Fibroblast of the aortic adventitia (primary cell): ENCODE data around the gene CPT1A. TPM values are rescaled to one million over a fixed set of nuclear protein-coding genes. Genes with fewer than 3 reads are reported as not detected.

Source experiments
- DNase-seq: peaks from one replicate; pipeline ENCODE4 v3.0.0-alpha.2; 2010; ENCODE audit warnings: low read depth
- H3K4me3 ChIP-seq: 2 replicates; pipeline ENCODE4 v1.5.1; 2011; ENCODE audit warnings: low read depth, mild to moderate bottlenecking, control low read depth, low read length, moderate library complexity
- total RNA-seq: library from RNA; depleted of rRNA; stranded (reverse); fragments of >200 nt; gene quantifications from 2 replicates; pipeline ENCODE4 v1.2.3, GENCODE V29; 2012; ENCODE audit warnings: low replicate concordance
- TF ChIP-seq, protein P1 (sequence below): IDR thresholded peaks from 2 replicates; pipeline ENCODE4 v1.5.1; 2011; ENCODE audit warnings: mild to moderate bottlenecking, low read length, control low read depth, inconsistent platforms; ENCODE audit not compliant: insufficient read depth

Gene CPT1A
- total RNA-seq, 1 donor, result 45.6 TPM

DNA sequence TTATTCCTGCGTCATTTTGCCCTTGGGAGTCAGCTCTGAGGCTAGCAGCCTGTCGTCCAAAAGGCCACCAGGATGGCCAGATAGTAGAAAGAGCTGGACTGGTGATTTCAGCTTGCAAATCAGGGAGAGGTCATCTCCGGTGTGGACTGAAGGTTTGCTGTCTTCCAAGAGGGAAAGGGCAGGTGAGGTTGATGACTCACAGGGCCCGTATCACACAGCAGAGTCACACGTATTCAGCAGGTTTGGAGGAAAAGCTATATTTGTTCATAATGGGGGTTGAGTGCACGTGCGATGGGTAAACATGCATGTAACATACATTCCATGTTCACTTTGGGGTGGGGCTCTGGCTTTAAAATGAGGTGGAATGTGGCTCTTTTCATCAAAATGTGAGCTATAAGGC lies 36.3 kb upstream of the CPT1A start:
- no peak overlapping the region for H3K4me3 ChIP-seq
- TF ChIP-seq, protein P1, sequence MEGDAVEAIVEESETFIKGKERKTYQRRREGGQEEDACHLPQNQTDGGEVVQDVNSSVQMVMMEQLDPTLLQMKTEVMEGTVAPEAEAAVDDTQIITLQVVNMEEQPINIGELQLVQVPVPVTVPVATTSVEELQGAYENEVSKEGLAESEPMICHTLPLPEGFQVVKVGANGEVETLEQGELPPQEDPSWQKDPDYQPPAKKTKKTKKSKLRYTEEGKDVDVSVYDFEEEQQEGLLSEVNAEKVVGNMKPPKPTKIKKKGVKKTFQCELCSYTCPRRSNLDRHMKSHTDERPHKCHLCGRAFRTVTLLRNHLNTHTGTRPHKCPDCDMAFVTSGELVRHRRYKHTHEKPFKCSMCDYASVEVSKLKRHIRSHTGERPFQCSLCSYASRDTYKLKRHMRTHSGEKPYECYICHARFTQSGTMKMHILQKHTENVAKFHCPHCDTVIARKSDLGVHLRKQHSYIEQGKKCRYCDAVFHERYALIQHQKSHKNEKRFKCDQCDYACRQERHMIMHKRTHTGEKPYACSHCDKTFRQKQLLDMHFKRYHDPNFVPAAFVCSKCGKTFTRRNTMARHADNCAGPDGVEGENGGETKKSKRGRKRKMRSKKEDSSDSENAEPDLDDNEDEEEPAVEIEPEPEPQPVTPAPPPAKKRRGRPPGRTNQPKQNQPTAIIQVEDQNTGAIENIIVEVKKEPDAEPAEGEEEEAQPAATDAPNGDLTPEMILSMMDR, result no peak
- DNase-seq, result no peak

DNA sequence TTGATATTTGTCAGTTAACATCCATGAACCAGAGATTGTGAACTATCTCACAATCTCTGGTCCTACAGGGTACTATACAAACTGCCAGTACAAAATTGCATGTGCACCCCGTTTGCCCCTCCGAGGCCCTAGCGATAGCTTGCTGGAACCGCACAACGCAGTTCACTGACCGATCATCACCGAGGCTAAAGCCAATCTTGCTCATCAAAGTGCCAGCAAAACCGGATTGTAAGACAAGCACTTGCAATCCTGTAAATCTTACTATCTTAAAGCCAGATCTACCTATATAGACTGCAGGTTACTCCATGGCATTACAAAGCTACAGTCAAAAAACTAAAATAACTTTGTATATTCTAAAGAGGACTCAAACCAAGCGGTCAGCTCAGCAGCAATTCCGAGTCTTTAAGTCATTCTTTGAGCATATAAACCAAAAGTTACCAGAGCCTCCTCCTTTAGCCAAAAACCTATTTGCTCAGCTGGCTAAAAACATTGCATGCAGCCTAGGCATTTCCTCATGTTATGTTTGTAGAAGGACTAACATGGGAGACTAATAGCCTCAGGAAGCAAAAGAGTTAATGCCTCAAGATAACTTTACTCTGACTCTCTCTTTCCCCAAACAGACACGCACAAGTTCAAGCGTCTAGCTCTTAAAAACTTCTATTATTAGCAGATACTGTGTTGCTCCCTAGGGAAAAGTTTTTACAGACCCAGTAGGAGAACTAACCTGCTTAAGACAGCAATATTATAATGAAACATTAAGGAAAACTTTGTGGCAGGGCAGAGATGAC lies 30.7 kb upstream of the CPT1A start:
- no peak overlapping the region for H3K4me3 ChIP-seq
- peak; percentile 60 for DNase-seq
- TF ChIP-seq, protein P1, result no peak

GRCh38 chr11:68870470-68870869 lies 28.8 kb upstream of the CPT1A start:
- TF ChIP-seq, protein P1, result peak; percentile 32
- peak overlapping the region; percentile 68 for H3K4me3 ChIP-seq
- peak; percentile 40 for DNase-seq

DNA sequence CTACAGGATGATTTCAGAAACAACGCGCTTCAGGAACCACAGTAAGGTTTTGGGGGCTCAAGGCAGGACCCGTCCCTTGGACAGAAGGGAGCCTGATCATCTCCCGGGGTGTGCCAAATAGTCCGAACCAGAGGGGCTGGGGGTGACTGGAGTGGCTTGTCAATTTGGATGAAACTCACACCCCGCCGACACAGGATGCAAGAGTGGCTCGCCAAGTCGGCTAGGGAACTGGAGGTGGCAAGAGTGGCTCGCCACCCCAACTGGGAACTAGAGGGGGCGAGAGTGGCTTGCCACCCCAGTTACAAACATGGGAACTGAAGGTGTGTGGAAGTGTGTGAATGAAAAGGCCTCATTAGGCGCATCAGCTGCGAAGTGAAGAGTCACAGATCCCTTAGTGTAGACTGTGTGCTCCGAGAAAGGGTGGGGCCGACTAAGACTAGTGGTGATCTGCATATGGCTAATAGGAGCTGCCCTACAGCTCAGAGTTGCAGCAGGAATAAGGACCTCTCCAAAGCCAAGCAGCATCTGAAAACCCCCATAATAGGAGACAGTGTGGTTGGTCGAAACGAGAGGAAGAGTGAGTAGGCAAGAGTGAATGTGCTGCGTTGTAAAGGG lies 26.6 kb upstream of the CPT1A start:
- no peak for DNase-seq
- no peak overlapping the region for H3K4me3 ChIP-seq
- TF ChIP-seq, protein P1, result no peak

DNA sequence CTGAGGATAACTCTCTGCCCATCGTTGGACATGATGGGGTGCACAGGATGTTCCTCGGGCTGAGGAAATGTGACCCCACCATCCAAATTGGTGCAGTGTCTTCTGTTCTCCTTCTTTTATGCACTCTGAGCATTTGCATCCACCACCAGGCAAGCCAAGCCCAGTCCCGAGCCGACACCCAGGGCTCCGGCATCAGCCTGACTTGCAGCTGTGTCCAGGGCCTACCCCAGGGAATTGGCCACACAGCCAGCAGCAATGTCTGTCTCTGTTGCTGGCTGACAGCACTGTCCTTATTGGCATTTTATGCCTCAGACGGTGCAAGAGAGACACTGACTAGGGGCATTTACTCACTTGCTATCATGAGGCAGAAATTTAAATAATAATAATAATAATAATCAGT lies 25.4 kb upstream of the CPT1A start:
- DNase-seq, result no peak
- TF ChIP-seq, protein P1, result no peak
- H3K4me3 ChIP-seq, result no peak overlapping the region

- H3K4me3 ChIP-seq, result no peak overlapping the region
- TF ChIP-seq, protein P1, result no peak
- no peak for DNase-seq
Measured at GRCh38 chr11:68865241-68865640, 23.5 kb upstream of the CPT1A start.
